NCI-H526 treated with DMSO at 0.1 percent for 48 hours (cell line): ENCODE measurements around the gene KLK11.
A peak's percentile ranks its signal among the peaks of the same experiment; 100 is the strongest.

Experiments
- DNase-seq: peaks from one replicate; lab custom pipeline; 2025; lab: John Stamatoyannopoulos, UW

The KLK11 gene

DNA sequence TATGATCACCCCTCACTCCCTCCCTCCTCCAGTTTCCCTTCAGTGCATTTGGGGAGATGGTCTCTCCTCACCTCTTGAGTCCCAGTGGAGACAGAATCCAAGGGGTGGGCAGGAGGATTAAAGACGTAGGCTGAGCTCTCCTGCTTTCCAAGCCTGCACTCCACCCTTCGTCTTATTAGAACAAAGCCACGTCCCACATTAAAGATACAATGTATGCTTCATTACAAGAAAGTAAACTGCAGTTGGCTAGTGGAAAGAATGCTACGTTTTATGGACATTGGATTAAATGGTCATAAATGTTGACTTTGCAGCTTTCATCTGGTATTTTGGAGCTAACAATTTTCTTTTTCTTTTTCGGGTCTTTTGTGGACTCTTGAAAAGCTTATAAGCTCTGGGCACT is 1.5 kb upstream of the KLK11 start:
- DNase-seq = no peak

GRCh38 chr19:51027126-51027806 is 850 bp upstream of the KLK11 start:
- no peak for DNase-seq

DNA sequence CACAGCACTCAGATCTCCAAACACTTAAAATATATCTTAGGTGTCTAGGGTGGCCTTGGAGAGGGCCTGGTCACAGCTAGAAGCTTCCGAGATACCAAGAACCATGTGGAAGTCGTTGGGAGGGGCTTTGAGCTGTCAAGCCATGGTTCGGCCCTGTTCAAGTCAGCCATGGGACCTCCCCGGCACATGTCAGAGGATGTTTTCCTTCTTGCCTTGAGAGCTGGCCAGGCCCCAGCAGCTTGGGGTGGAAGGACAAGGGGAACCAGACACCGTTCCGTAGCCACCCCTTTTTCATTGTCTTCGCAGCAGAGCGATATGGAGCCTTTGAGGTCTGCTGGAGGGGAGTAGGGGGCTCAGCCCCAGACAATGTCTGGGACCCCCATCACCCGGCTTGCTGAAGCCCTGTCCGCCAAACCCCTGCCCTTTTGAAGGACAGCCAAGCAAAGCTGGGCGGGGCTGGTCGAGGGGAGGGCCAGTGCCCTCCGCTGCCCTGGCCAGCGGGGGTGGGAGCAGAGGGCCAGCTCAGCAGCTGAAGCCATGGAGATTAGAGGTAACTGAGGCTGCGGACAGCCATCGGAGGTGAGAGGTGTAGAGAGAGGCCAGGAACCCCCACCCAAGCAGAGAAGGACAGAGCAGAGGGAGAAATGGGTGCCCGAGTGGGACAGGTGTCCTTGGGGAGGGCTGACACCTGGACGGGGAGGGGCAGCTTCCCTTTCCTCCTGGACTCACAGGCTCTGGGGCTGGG is 435 bp downstream of the KLK11 start:
- no peak for DNase-seq

DNA sequence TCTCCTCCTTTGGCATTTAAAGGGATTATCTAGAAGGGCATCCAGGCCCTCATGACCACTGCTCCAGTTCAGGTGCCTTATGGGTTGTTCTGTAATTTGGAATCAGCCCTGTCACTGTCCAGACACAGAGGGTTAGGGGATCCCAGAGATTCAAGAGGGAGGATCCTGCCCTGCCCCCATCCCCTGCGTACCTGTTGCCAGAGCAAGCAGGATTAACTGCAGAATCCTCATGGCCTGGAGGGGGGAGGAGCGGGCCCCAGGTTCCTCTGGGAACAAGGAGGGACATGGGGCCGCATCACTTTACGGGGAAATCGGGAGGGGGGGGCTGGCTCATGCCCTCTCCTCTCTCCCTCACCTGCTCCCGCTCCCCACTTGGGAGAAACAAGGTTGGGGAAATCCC is 1.0 kb downstream of the KLK11 start:
- DNase-seq = no peak

DNA sequence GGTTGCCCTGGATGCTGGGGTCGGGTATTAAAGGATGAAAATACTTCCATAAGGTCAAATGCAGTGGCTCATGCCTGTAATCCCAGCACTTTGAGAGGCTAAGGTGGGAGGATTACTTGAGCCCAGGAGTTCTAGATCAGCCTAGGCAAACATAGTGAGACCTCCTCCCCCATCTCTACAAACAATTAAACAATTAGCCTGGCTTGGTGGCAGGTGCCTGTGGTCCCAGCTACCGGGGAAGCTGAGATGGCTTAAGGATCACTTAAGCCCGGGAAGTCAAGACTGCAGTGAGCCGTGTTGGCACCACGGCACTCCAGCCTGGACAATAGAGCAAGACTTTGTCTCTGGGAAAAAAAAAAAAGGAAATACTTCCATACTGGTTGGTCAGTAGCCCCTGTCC is 1.5 kb downstream of the KLK11 start:
- DNase-seq = no peak

- no peak for DNase-seq
Observed at GRCh38 chr19:51023946-51024345, 2.5 kb downstream of the KLK11 start.

DNA sequence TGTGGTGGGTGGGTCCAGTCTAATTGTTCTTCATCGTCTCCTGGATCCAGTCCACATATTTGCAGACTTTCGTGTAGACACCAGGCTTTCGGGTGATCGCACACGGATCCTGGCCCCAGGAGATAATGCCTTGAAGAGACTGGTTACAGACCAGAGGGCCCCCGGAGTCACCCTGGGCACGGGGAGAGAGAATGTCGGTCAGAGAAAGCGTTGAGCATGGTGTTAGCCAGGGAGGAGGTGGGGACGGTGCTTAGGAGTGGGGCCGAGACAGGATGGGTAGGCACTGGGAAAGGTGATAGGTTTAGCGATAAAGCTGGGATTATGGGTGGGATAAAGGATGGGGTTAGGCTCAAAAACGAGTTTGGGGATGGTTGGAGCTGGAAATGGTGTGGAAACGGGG is 3.9 kb downstream of the KLK11 start:
- no peak for DNase-seq

DNA sequence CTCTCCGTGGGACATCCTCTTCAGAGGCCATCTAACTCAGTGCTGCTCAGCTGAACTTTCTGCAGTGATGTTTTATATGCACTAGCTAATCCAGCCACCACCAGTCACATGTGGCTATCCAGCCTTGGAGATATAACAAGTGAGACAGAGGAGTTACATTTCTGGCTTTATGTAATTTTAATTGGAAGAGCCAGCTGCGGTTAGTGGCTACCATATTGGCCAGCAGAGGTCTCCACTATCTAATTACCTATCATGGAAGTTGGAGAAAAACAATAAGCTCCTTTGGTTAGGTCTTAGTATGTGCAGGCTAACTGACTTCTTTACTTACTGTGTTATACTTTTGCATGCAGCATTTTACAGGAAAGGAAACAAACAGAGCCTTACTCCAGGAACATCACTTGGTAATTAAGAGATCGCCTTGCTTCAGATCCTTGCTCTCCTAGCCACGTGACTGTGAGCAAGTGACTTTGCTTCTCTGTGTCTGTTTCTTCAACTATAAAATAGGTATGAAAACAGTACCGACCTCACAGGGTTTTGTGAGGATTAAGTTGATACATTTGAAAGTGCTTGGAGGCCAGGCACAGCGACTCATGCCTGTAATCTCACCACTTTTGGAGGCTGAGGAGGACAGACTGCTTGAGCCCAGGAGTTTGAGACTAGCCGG is 5.3 kb downstream of the KLK11 start:
- peak; percentile 81 for DNase-seq

DNA sequence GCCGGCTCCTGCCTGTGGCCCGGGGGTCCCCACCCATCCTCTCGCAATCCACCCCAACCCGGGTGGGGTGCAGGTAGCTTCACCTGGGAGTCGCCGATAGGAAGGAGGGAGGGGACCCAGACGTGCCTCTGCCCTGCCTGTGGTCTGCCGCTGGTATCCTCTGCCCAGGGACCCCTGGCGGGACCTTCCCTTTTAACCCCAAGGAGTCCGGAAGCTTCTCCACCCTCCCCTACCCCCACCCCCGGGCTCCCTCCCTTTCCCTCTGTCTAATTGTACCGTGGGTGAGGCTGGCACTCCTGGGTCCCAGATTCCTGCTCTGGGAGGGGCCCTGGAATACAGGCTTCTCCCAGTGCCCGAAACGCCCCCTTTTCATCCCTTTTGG is 6.9 kb downstream of the KLK11 start, which contains the start of gene KLK10:
Gene KLK10, minus strand, starts transcription at position 166 of the 382 bp plus-strand sequence. CDS start 579 bp downstream, outside the sequence.
- DNase-seq = no peak

DNA sequence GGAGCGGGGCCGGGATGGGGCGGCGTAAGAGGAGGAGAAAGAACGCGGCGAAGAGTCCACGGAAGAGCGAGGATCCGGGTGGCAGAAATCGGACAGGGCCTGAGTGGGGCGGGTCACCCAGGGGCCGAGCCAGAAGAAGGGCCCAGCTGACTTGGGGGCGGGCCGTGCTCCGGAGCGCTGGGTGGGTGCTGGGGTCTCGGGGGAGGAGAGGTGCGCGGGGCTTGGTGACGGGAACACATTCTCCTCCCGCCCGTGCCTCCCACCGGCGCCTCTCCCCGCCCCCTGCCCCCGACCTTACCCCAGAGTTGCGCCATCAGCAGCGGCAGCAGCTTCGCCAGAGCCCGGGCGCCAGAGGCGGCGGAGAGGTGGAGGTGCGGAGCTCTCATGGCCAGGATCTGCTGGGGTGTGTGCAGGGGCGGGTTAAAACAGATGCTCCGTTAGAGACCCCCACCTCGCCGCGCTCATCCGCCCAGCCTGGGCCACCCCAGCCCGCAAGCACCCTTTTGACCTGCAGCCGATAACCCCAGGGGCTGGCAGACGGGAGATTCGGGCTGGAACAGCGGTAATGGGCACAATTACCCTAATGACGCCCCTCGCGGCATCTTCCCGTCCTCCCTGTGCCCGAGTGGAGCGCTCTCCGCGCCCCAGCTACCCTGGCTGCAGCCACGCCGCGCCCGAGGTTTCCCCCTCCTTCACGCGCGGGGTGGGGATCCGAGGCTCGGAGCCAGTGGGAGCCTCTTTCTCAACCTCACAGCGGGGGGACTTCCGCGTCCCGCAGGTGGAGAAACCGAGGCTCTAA is 7.5 kb downstream of the KLK11 start:
- DNase-seq = no peak

DNA sequence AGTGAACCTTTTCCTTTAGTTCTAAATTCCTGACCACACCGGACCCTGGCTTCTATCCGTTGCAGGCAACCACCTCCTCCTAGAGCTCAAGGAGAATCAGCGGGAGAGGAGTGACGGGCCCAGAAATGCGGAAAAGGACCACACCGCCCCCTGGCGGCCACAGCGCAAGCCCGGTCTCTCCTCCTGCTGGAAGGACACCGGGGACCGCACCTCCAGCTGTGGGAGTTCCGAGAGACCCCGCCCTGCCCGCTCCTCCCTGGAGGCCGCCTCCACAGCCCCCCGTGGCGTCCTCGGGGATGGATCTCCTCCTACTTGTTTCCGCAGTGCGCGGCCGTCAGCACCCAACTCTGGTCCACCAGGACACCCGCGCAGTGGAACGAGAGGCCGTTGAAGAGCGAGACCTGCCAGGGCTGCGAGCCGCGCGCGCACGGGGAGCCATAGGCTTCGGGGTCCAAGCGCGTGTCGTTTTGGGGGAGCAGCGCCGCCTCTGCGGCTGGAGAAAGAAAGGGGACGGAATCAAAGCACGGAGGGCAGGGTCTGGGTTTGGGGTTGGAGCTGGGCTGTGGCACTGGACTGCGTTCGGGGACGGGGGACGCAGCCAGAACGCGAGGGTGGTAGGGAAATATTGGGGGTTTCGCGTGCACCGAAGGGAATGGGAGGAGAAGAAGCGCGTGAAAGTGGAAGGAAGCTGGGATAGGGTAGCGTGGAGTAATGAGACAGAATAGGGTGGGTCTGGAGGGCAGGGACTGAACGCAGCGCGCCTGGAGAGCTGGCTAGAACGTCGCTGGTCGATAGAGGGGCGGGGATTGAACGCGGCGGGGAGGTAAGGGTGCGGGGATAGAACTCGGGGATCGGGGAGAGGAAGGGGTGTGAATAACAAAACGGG is 9.4 kb downstream of the KLK11 start:
- peak; percentile 57 for DNase-seq

DNA sequence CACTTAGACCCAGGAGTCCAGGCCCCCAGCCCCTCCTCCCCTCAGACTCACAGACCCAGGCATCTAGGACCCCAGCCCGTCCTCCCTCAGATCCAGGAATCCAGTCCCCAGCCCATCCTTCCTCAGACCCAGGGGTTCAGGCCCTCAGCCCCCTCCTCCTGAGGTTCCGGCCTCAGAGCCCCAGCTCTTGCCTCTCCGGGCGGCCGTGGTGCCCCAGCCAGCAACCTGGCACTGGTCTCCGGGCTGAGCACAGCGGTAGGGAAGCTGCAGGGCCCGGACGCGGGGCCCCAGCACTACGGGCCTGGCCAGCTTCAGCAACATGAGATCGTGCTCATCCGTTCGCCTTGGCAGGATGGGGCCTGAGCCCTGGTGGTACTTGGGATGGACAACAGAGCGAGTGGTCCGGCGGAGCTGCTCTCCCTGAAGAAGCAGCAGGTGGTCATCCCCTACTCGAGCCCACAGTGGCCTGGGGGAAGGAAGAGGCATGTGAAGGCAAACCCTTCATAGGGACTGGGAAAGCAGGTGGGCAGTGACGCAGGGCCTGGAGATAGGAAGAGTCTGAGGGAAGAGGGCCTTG is 10.6 kb downstream of the KLK11 start:
- DNase-seq = no peak

DNA sequence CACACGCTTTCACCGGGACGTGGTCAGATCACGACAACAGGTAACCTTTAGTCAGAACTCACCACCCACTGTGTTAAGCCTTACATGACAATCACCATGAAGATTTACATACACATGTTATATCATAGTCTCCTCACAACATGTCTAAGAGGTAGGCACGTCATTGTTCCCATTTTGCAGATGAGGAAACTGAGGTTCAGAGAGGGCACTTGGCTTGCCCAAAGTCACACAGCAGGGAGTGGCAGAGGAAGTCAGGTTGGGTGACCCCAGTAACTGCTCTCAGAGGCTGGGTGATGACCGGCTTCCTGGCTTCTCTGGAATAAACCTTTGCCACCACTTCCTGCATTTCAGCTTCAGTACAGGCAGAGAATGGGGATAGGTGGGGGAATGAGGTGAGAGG is 12.2 kb downstream of the KLK11 start:
- no peak for DNase-seq

DNA sequence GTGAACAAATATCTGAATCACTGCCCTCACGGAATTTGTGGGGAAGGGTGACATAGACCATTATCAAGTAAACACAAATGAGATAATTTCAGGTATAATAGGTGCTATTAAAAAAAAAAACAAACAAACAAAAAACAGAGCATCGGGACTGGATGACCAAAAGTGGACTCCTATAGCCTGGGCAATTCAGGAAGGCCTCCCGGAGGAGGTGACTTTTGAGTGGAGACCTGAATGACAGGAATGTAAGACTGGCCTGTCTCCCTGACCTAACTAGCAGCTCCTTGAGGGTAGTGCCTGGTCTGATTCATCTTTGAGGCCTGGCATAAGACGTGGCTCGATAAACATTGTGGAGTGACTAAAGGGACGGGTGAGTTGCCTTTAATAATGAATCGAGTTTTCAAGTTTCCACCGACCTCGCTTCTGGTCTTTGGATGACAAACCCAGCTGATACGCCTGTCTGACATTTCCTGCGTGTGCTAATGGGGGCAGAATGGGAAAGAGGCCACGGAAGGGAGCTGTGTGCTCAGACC is 13.7 kb downstream of the KLK11 start:
- no peak for DNase-seq

GRCh38 chr19:51010066-51010795 is 16.2 kb downstream of the KLK11 start:
- no peak for DNase-seq

DNA sequence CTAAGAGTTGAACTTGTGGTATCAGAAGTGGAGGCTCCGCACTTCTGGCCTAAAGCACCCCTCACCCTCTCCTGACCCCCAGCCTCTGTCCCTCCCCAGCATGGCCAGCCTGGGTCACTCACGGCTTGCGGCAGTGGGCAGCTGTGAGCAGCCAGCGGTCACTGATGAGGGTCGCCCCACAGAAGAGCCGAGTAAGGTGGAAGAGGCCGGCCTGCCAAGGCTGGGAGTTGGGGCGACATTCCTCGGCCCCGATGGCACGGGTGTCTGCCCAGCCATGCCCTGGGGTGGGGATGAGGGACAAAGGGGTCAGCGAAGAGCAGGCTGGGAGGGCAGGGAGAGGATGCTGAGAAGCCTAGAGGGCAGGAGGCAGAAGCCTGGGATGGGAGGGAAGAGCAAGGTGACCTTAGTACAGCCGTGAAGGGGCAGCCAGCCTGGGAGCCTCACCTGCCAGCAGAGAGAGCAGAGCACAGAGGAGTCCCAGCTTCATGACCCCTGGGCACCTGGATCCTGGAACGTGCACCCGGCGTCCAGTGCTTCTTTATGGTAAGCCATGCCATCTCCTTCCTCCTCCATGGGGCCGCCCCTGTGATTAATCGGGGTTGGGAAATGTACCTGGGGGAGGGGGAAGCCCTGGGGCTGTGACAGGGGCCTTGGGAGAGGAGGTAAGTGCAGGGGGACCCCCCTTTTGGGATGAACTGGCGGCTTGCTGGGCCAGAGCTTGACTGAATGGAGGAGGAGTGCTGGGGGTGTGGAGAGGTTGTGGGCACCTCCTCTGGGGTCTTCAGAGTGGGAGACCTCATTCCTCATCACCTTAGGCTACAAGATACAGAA is 17.1 kb downstream of the KLK11 start:
- DNase-seq = no peak

DNA sequence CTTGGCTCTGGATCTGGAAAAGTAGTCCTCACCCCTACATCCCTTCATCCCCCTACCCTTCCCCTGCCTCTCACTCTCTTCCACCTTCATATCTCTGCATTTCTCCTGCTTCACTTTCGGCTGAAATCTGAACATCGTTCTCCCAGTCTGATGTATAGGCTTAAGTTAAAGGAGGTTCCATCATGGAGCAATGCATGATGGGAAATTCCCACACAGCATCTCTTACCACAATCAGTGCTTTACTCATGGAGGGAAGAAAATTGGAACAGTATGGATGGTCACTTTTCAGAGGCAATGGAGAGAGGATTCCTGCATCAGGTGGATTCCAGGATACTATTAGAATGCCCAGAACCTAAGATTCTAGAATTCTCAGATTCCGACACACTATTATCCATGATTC is 18.9 kb downstream of the KLK11 start:
- DNase-seq = no peak

GRCh38 chr19:51006406-51006805 is 20.0 kb downstream of the KLK11 start:
- DNase-seq = no peak

DNA sequence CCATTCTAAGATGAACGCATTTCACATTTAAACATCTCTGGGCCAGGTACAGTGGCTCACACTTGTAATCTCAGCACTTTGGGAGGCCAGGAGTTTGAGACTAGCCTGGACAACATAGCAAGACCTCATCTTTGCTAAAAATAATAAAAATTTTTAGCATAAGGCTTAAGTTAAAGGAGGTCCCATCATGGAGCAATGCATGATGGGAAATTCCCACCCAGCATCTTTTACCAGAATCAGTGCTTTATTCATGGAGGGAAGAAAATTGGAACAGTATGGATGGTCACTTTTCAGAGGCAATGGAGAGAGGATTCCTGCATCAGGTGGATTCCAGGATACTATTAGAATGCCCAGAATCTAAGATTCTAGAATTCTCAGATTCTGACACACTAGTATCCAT is 21.2 kb downstream of the KLK11 start:
- DNase-seq = no peak
